Measurements from ENCODE around the gene MCHR1. TPM values are rescaled to one million over a fixed set of nuclear protein-coding genes. Genes with fewer than 3 reads are reported as not detected.

The MCHR1 gene
- polyA plus RNA-seq, 1 experiment, result 1.1 TPM

DNA sequence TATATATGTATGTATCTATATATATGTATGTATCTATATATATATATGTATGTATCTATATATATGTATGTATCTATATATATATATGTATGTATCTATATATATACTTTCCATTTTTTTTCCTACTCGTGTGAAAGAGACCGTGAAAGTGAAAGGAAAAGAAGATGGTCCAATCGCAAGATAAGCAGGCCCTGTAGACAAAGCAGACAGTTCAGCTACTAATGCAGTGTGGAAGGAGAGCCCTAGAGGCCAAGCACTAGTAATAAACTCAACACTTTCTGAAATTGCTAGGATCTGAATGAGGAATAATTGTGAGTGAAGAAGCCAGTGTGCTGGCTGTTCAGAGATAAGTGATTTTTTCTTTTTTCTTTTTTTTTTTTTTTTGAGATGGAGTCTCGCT is 47.2 kb downstream of the MCHR1 start:
- DNase-seq (ENCODE audit: low read depth), result no peak
- ChIA-PET CTCF (interaction anchor here (0.6 kb wide), 1 partner anchor 20 kb away, joined by 3 read pairs; no protein-coding TSS in a partner anchor), POLR2A (no interaction called here)
- H3K4me3 ChIP-seq (ENCODE audit: low read depth, low read length), result no peak overlapping the region
- H3K36me3 ChIP-seq (ENCODE audit: control insufficient read depth, insufficient read depth, low read length), result no peaks in the 10 kb centered on the region
- H3K27me3 ChIP-seq (ENCODE audit: control insufficient read depth, insufficient read depth, low read length), result no peaks in the 10 kb centered on the region
- TF ChIP-seq, protein P1, sequence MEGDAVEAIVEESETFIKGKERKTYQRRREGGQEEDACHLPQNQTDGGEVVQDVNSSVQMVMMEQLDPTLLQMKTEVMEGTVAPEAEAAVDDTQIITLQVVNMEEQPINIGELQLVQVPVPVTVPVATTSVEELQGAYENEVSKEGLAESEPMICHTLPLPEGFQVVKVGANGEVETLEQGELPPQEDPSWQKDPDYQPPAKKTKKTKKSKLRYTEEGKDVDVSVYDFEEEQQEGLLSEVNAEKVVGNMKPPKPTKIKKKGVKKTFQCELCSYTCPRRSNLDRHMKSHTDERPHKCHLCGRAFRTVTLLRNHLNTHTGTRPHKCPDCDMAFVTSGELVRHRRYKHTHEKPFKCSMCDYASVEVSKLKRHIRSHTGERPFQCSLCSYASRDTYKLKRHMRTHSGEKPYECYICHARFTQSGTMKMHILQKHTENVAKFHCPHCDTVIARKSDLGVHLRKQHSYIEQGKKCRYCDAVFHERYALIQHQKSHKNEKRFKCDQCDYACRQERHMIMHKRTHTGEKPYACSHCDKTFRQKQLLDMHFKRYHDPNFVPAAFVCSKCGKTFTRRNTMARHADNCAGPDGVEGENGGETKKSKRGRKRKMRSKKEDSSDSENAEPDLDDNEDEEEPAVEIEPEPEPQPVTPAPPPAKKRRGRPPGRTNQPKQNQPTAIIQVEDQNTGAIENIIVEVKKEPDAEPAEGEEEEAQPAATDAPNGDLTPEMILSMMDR (IDR thresholded peaks at IDR 0.05; ENCODE audit: insufficient read depth, low read depth, low read length), result no peak

DNA sequence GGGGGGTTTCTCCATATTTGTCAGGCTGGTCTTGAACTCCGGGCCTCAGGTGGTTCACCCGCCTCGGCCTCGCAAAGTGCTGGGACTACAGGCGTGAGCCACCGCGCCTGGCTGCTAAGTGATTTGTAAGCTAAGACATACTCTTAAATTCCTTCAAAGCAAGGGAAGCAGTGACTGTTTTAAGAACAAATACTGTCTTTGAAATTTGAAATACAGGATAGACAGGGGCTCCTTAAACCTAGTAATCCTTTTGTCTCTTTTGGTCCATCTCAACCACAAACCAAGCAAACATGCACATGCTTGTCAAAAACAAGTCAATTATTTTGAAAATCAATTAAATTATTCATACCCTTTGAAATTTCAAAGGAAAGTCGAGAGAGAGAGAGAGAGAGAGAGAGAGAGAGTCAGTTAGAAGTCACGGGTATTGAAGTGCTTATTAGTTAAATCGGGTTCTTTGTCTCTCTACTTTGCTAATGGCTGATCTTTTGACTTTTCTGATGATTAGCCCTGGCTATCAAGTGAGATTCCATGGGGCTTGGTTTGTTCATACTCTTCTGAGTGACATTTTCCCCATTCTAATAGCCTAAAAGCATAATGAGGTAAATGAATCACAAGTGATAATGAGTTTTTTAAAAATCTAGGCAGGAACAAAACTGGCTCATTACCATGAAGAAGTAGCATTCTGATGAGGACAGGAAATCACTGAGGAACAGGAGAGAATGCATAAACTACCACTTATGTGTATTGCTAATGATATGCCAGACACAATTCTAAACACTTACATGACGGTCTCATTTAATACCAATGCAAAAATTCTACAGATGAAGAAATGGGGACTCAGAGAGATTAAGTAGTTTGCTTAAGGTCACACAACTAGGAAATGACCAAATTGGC is 48.0 kb downstream of the MCHR1 start:
- H3K27me3 ChIP-seq (ENCODE audit: control insufficient read depth, insufficient read depth, low read length), result no peaks in the 10 kb centered on the region
- H3K36me3 ChIP-seq (ENCODE audit: control insufficient read depth, insufficient read depth, low read length), result no peaks in the 10 kb centered on the region
- ChIA-PET CTCF (interaction anchor here (0.6 to 0.7 kb wide), 2 partner anchors 13 to 19 kb away, joined by 3 read pairs; no protein-coding TSS in a partner anchor), POLR2A (no interaction called here)
- TF ChIP-seq, protein P1 (IDR thresholded peaks at IDR 0.05; ENCODE audit: insufficient read depth, low read depth, low read length), result no peak
- H3K4me3 ChIP-seq (ENCODE audit: low read depth, low read length), result no peak overlapping the region
- DNase-seq (ENCODE audit: low read depth), result no peak

DNA sequence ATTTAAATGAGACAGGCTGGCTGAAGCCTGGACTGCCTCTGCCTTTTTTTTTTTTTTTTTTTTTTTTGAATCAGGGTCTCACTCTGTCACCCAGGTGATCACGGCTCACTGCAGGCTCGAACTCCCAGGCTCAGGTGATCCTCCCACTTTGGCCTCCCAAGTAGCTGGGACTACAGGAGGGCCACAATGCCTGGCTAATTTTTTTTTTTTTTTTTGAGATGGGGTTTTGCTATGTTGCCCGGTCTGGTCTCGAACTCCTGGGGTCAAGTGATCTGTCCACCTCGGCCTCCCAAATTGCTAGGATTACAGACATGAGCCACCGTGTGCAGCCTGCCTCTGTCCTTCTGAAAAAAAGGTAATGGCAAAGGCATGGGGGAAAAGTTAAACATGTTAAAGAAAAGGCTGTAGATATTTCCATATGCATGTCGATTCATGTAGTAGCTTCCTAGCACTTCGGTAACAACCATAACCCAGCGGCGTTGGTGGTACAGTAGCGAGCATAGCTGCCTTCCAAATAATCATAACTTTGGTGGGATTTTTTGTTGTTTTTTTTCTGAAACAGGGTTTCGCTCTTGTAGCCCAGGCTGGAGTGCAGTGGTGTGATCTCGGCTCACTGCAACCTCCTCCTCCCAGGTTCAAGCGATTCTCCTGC is 48.8 kb downstream of the MCHR1 start:
- CTCF ChIA-PET, result interaction anchor here (0.7 to 1.1 kb wide), 2 partner anchors 14 to 19 kb away, joined by 3 read pairs; no protein-coding TSS in a partner anchor
- no peak for DNase-seq (ENCODE audit: low read depth)
- Histone ChIP-seq H3K4me3 (ENCODE audit: low read depth, low read length) (no peak overlapping the region), H3K27me3 (ENCODE audit: control insufficient read depth, insufficient read depth, low read length) (no peaks in the 10 kb centered on the region), H3K36me3 (ENCODE audit: control insufficient read depth, insufficient read depth, low read length) (no peaks in the 10 kb centered on the region)
- POLR2A ChIA-PET, result no interaction called here
- TF ChIP-seq, protein P1 (IDR thresholded peaks at IDR 0.05; ENCODE audit: insufficient read depth, low read depth, low read length), result no peak

DNA sequence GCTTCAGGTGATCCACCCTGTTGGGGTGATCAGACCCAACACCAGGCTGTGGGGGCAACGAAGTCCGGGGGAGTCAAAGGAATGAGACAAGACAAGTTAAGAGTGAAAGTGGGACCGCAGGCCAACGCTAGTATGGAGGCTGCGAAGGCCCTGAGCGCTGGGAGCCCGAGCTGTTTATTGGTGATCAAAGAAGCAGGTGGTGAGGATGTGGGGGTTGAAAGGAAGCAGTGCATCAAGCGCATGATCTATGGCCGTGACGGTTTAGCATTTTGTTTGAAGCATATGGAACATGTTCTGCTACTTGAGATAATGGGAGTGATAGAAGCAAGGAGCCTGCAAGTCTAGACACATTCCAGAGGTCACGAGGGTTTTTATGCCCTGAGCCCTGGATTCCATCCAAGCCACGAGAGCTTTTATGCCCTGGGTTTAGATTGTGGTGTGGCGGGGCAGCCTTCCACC is 49.5 kb downstream of the MCHR1 start:
- CTCF ChIA-PET, result interaction anchor here (1.1 kb wide), 1 partner anchor 19 kb away, joined by 3 read pairs; no protein-coding TSS in a partner anchor
- DNase-seq (ENCODE audit: low read depth), result no peak
- no peak overlapping the region for H3K4me3 ChIP-seq (ENCODE audit: low read depth, low read length)
- no peaks in the 10 kb centered on the region for H3K36me3 ChIP-seq (ENCODE audit: control insufficient read depth, insufficient read depth, low read length)
- H3K27me3 ChIP-seq (ENCODE audit: control insufficient read depth, insufficient read depth, low read length), result no peaks in the 10 kb centered on the region
- TF ChIP-seq, protein P1 (IDR thresholded peaks at IDR 0.05; ENCODE audit: insufficient read depth, low read depth, low read length), result no peak
- POLR2A ChIA-PET, result no interaction called here

DNA sequence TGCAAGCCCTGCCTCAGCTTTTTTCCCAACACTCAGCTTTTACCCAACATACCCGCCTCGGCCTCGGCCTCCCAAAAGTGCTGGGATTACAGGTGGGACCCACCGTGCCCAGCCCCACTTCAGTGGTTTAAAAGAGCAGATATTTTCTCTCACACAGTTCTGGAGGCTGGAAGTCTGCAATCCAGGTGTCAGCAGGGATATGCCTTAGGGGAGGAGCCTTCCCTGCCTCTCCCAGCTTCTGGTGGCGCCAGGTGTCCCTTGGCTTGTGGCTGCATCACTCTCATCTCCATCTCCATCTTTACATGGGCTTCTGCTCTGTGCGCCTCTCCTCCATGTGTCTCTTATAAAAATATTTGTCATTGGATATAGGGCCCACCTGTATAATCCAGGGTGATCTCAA is 50.0 kb downstream of the MCHR1 start:
- DNase-seq (ENCODE audit: low read depth), result no peak
- H3K27me3 ChIP-seq (ENCODE audit: control insufficient read depth, insufficient read depth, low read length), result no peaks in the 10 kb centered on the region
- ChIA-PET CTCF (interaction anchor here (1.1 kb wide), 1 partner anchor 18 kb away, joined by 3 read pairs; no protein-coding TSS in a partner anchor), POLR2A (no interaction called here)
- H3K4me3 ChIP-seq (ENCODE audit: low read depth, low read length), result no peak overlapping the region
- TF ChIP-seq, protein P1 (IDR thresholded peaks at IDR 0.05; ENCODE audit: insufficient read depth, low read depth, low read length), result no peak
- H3K36me3 ChIP-seq (ENCODE audit: control insufficient read depth, insufficient read depth, low read length), result no peaks in the 10 kb centered on the region

All from BJ (cell line).